HEK293 (cell line): ENCODE results near the gene PCK1.

Source experiments
- CTCF ChIA-PET: fragments of 350-600 bp; formaldehyde crosslinking; extraction: SDS; loops from one replicate; lab custom pipeline; 2021; ENCODE audit warnings: antibody characterized with exemption; lab: Yijun Ruan, JAX
- POLR2A ChIA-PET: fragments of 300-600 bp; formaldehyde crosslinking; extraction: SDS; loops from one replicate; lab custom pipeline; 2020; ENCODE audit warnings: antibody characterized with exemption, inconsistent platforms; lab: Yijun Ruan, JAX
- H3K27ac ChIP-seq: fragments of 200-500 bp; sonication (Bioruptor generic); 2 replicates; pipeline ENCODE4 v1.5.1; 2014; ENCODE audit warnings: low read depth, low read length, control low read depth, inconsistent platforms; ENCODE audit errors: extremely low read depth
- H3K36me3 ChIP-seq, 2 experiments: fragments of 200-500 bp in 1 of 2; sonication (Bioruptor generic) in 1 of 2; 1 replicate in 1 of 2; 2 replicates in 1 of 2; pipeline ENCODE4 v1.5.1; 2014 to 2017; ENCODE audit warnings: inconsistent platforms in 2 of 2, low read length in 2 of 2; ENCODE audit not compliant: control insufficient read depth in 2 of 2, insufficient read depth in 1 of 2
- H3K4me1 ChIP-seq: fragments of 200-500 bp; sonication (Bioruptor generic); 2 replicates; pipeline ENCODE4 v1.5.1; 2014; ENCODE audit warnings: mild to moderate bottlenecking, low read length, inconsistent platforms; ENCODE audit not compliant: control insufficient read depth, insufficient read depth
- H3K4me3 ChIP-seq: 2 replicates; pipeline ENCODE4 v1.5.1; 2011; ENCODE audit warnings: low read depth, mild to moderate bottlenecking, control low read depth, low read length, moderate library complexity
- H3K9me3 ChIP-seq: fragments of 200-500 bp; sonication (Bioruptor generic); 2 replicates; pipeline ENCODE4 v1.5.1; 2014; ENCODE audit warnings: low read depth, low read length, inconsistent platforms; ENCODE audit not compliant: control insufficient read depth, insufficient read depth
- GLI2 ChIP-seq: fragments of 450-650 bp; formaldehyde crosslinking; IDR thresholded peaks from 2 replicates; pipeline ENCODE4; 2017; ENCODE audit warnings: missing biosample characterization, missing genetic modification characterization, low read depth, borderline replicate concordance
- MZF1 ChIP-seq: fragments of 450-650 bp; formaldehyde crosslinking; IDR thresholded peaks from 2 replicates; pipeline ENCODE4 v1.5.1; 2017; ENCODE audit warnings: missing biosample characterization, missing genetic modification characterization, borderline replicate concordance
- SCRT1 ChIP-seq: fragments of 450-650 bp; formaldehyde crosslinking; IDR thresholded peaks from 2 replicates; pipeline ENCODE4 v1.5.1; 2016; ENCODE audit warnings: missing biosample characterization, missing genetic modification characterization, borderline replicate concordance
- ZFP41 ChIP-seq: fragments of 450-650 bp; formaldehyde crosslinking; IDR thresholded peaks from 2 replicates; pipeline ENCODE4 v1.5.1; 2016; ENCODE audit warnings: missing biosample characterization, missing genetic modification characterization, borderline replicate concordance
- ZFP69B ChIP-seq: fragments of 450-650 bp; formaldehyde crosslinking; IDR thresholded peaks from 2 replicates; pipeline ENCODE4 v1.5.1; 2016; ENCODE audit warnings: missing biosample characterization, missing genetic modification characterization
- ZNF140 ChIP-seq: fragments of 450-650 bp; formaldehyde crosslinking; IDR thresholded peaks from 2 replicates; pipeline ENCODE4 v1.5.1; 2016; ENCODE audit warnings: missing biosample characterization, missing genetic modification characterization
- ZNF157 ChIP-seq: fragments of 450-650 bp; formaldehyde crosslinking; IDR thresholded peaks from 2 replicates; pipeline ENCODE4 v1.5.1; 2016; ENCODE audit warnings: missing biosample characterization, missing genetic modification characterization
- ZNF354C ChIP-seq: fragments of 450-650 bp; formaldehyde crosslinking; IDR thresholded peaks from 2 replicates; pipeline ENCODE4 v1.5.1; 2016; ENCODE audit warnings: missing biosample characterization, missing genetic modification characterization, low read depth, borderline replicate concordance
- ZNF513 ChIP-seq: fragments of 450-650 bp; IDR thresholded peaks from 2 replicates; pipeline ENCODE4 v1.5.1; 2018; ENCODE audit warnings: missing biosample characterization, missing genetic modification characterization
- ZNF596 ChIP-seq: fragments of 450-650 bp; IDR thresholded peaks from 2 replicates; pipeline ENCODE4 v1.5.0; 2018; ENCODE audit warnings: missing biosample characterization, mild to moderate bottlenecking, missing genetic modification characterization, moderate library complexity
- ZNF600 ChIP-seq: fragments of 450-650 bp; formaldehyde crosslinking; IDR thresholded peaks from 2 replicates; pipeline ENCODE4 v1.5.1; 2016; ENCODE audit warnings: missing biosample characterization, missing genetic modification characterization
- ZNF639 ChIP-seq: fragments of 450-650 bp; formaldehyde crosslinking; IDR thresholded peaks from 2 replicates; pipeline ENCODE4 v1.5.1; 2016; ENCODE audit warnings: missing biosample characterization, missing genetic modification characterization
- ZXDB ChIP-seq: fragments of 450-650 bp; formaldehyde crosslinking; IDR thresholded peaks from 2 replicates; pipeline ENCODE4 v1.5.1; 2016; ENCODE audit warnings: missing biosample characterization, missing genetic modification characterization

The PCK1 gene

GRCh38 chr20:57514273-57514751 is 46.6 kb upstream of the PCK1 start (continued):
- TF ChIP-seq ZNF513 (tag by site-specific recombination) (no peak), ZXDB (tag by site-specific recombination) (no peak)

GRCh38 chr20:57517904-57518303 is 43.0 kb upstream of the PCK1 start:
- no peaks in the 10 kb centered on the region for H3K36me3 ChIP-seq
- ChIA-PET CTCF (interaction anchor here (0.5 to 8.9 kb wide), 7 partner anchors 9 to 1939 kb away, joined by 3 to 124 read pairs (median 5); no protein-coding TSS in a partner anchor), POLR2A (no interaction called here)
- TF ChIP-seq ZNF354C (tag by site-specific recombination) (no peak), ZNF157 (tag by site-specific recombination) (peak; percentile 85)
- H3K4me3 ChIP-seq: no peak overlapping the region
- no peak overlapping the region for H3K27ac ChIP-seq
- no peaks in the 10 kb centered on the region for H3K4me1 ChIP-seq
- H3K9me3 ChIP-seq: no peaks in the 10 kb centered on the region

GRCh38 chr20:57522380-57523140 is 38.4 kb upstream of the PCK1 start:
- no peaks in the 10 kb centered on the region for H3K36me3 ChIP-seq
- no peak overlapping the region for H3K27ac ChIP-seq
- no peaks in the 10 kb centered on the region for H3K9me3 ChIP-seq
- no peak overlapping the region for H3K4me3 ChIP-seq
- no peaks in the 10 kb centered on the region for H3K4me1 ChIP-seq
- POLR2A ChIA-PET: no interaction called here
- CTCF ChIA-PET: interaction anchor here (0.5 to 1.6 kb wide), 8 partner anchors 9 to 947 kb away, joined by 3 to 6 read pairs (median 3); no protein-coding TSS in a partner anchor
- TF ChIP-seq ZNF596: no peak
- TF ChIP-seq ZNF639 (tag by site-specific recombination): no peak
- TF ChIP-seq MZF1 (tag by site-specific recombination): no peak
- TF ChIP-seq ZFP69B (tag by site-specific recombination): no peak
- no peak for TF ChIP-seq SCRT1 (tag by site-specific recombination)
- TF ChIP-seq ZFP41 (tag by site-specific recombination): no peak
- TF ChIP-seq ZNF140 (tag by site-specific recombination): no peak

- H3K36me3 ChIP-seq: no peaks in the 10 kb centered on the region
- H3K9me3 ChIP-seq: no peaks in the 10 kb centered on the region
- no peak overlapping the region for H3K27ac ChIP-seq
- no peaks in the 10 kb centered on the region for H3K4me1 ChIP-seq
- TF ChIP-seq GLI2 (no peak), ZNF600 (tag by site-specific recombination) (peak; percentile 42; the same call in 1 of the 2 replicates)
- no peak overlapping the region for H3K4me3 ChIP-seq
- POLR2A ChIA-PET: no interaction called here
- CTCF ChIA-PET: interaction anchor here (0.5 to 0.9 kb wide), 4 partner anchors 9 to 609 kb away, joined by 3 to 4 read pairs (median 3); no protein-coding TSS in a partner anchor
Observed at GRCh38 chr20:57523782-57524181, 37.1 kb upstream of the PCK1 start.
